Loucy (cell line): ENCODE data around the gene GDF7.

Experiments used
- H2AFZ ChIP-seq: fragments of 200-600 bp; sonication (generic); 2 replicates; pipeline ENCODE4 v1.6.0; 2016; ENCODE audit warnings: antibody characterized with exemption, mild to moderate bottlenecking, low read length, moderate library complexity
- H3F3A ChIP-seq: fragments of 200-600 bp; 2 replicates; pipeline ENCODE4 v1.6.0; 2016; ENCODE audit warnings: antibody characterized with exemption, low read depth, mild to moderate bottlenecking
- H3K27me3 ChIP-seq: fragments of 200-600 bp; sonication (generic); 2 replicates; pipeline ENCODE4 v1.6.1; 2014; ENCODE audit warnings: low read length, mild to moderate bottlenecking; ENCODE audit not compliant: insufficient read depth, poor library complexity, severe bottlenecking
- H3K36me3 ChIP-seq: fragments of 200-600 bp; sonication (generic); 2 replicates; pipeline ENCODE4 v1.6.1; 2016; ENCODE audit warnings: low read length; ENCODE audit not compliant: insufficient read depth
- H3K4me1 ChIP-seq: fragments of 200-600 bp; sonication (generic); 2 replicates; pipeline ENCODE4 v1.5.1; 2014; ENCODE audit warnings: low read length, mild to moderate bottlenecking; ENCODE audit not compliant: insufficient read depth, poor library complexity, severe bottlenecking
- H3K4me2 ChIP-seq: fragments of 200-600 bp; sonication (generic); 2 replicates; pipeline ENCODE4 v1.6.0; 2014; ENCODE audit warnings: antibody characterized with exemption, low read length, low read depth, mild to moderate bottlenecking; ENCODE audit not compliant: poor library complexity, severe bottlenecking
- H3K4me3 ChIP-seq: fragments of 200-600 bp; sonication (generic); 2 replicates; pipeline ENCODE4 v1.5.1; 2014; ENCODE audit warnings: low read length, mild to moderate bottlenecking, mixed read lengths; ENCODE audit not compliant: poor library complexity, severe bottlenecking
- H3K79me2 ChIP-seq: fragments of 200-600 bp; sonication (generic); 2 replicates; pipeline ENCODE4 v1.6.1; 2014; ENCODE audit warnings: low read length; ENCODE audit not compliant: insufficient read depth
- H3K9ac ChIP-seq: fragments of 200-600 bp; sonication (generic); 2 replicates; pipeline ENCODE4 v1.6.0; 2014; ENCODE audit warnings: mild to moderate bottlenecking, low read depth, low read length, moderate library complexity; ENCODE audit not compliant: poor library complexity, severe bottlenecking
- H3K9me2 ChIP-seq: fragments of 200-600 bp; sonication (generic); replicated peaks from 2 replicates; pipeline ENCODE4 v1.6.1; 2016; ENCODE audit warnings: low read depth, low read length, mixed read lengths
- H3K9me3 ChIP-seq: fragments of 200-600 bp; sonication (generic); 2 replicates; pipeline ENCODE4 v1.6.1; 2014; ENCODE audit warnings: mild to moderate bottlenecking, antibody characterized with exemption, low read length, low read depth; ENCODE audit not compliant: insufficient read depth
- H4K20me1 ChIP-seq: fragments of 200-600 bp; sonication (generic); 2 replicates; pipeline ENCODE4 v1.6.0; 2014; ENCODE audit warnings: antibody characterized with exemption, low read length, mild to moderate bottlenecking; ENCODE audit not compliant: insufficient read depth, poor library complexity, severe bottlenecking
- EZH2phosphoT487 ChIP-seq: fragments of 200-600 bp; IDR thresholded peaks from 2 replicates; pipeline ENCODE4 v1.6.1; 2018; ENCODE audit warnings: antibody characterized with exemption, mild to moderate bottlenecking, moderate library complexity, borderline replicate concordance
- TF ChIP-seq, protein P1 (sequence below): fragments of 200-600 bp; sonication (generic); conservative IDR thresholded peaks from 2 replicates; pipeline ENCODE4 v1.5.1; 2014; ENCODE audit warnings: mild to moderate bottlenecking, antibody characterized with exemption, low read length

The GDF7 gene

DNA sequence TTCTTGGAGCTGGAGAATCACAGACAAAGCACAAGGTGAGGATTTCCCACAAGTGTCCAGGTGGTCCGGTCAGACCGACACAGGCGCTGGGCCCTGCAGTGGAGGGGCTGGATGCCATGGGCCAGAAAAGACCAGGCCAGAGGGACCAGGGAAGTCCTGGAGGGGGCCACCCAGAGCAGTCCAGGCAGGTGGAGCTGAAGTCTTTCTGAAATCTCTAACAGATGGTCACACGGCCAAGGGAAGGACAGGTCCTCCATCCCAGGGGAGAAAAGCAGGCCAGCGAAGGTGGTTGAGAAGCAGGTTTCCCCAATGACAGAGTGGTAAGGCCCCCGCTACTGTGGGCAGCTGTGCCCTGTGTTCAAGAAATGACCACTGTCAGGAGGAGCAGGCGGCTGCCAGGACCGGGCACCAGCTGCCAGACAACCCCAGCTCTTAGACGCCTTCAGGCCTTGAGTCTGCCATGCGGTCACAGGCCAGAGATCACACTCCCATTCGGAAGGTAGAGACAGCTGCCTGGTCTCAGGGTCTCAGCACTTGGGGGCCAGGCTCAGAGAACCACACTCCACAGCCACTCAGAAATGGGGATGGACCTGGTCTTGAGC is 42.0 kb upstream of the GDF7 start:
- H3K9me3 ChIP-seq = no peaks in the 10 kb centered on the region
- H3K9me2 ChIP-seq = no peaks in the 10 kb centered on the region
- no peaks in the 10 kb centered on the region for H3K79me2 ChIP-seq
- H3K9ac ChIP-seq = no peak overlapping the region
- no peak overlapping the region for H3K4me3 ChIP-seq
- H3F3A ChIP-seq = no peaks in the 10 kb centered on the region
- no peak overlapping the region for H3K4me2 ChIP-seq
- H3K4me1 ChIP-seq = no peaks in the 10 kb centered on the region
- no peaks in the 10 kb centered on the region for H4K20me1 ChIP-seq
- no peaks in the 10 kb centered on the region for H3K27me3 ChIP-seq
- no peak overlapping the region for H2AFZ ChIP-seq
- no peaks in the 10 kb centered on the region; the same call in 1 of the 2 replicates for H3K36me3 ChIP-seq
- no peak for TF ChIP-seq EZH2phosphoT487

DNA sequence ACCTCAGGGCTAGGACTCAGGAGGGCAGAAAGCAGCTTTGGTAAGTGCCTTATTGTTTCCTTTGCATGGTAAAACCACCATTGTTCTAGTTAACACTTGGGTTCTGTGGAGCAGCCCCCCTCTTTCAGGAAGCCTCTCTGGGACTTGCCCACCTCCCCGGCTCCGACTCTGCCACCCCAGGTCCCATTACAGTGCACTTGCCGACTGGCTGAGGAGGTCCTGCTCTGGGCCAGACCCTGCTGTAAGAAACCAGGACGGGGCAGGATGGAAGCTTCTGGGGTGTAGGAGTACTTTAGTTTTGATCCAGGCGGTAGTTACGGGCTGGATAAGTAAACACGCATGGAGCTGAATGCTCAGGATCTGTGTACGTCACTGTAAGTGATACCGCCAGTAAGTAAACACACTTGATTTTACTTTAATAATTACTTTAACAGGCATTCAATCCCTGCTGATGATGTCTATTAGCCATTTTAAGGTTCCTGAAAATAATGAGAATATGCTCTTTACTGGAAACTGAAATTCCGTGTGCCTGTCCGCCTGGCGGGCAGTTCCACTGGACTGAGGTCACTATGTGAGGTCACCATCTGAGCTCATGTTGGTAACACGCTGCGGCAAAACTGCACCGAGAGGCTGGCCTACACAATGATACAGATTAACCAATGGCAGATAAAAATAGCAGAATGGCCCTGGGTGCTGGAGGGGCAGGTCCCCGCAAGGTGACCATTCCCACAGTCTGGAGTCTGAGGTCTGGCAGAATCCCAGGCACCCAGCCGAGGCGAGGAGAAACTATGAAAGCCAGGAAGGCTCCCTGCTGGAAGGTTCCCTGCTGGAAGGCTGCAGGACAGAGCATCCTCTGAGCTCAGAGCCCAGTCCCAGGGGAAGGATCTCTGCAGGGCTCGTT is 41.2 kb upstream of the GDF7 start:
- no peaks in the 10 kb centered on the region for H3K9me3 ChIP-seq
- no peak overlapping the region for H3K4me3 ChIP-seq
- H3K9me2 ChIP-seq = no peaks in the 10 kb centered on the region
- H3K27me3 ChIP-seq = no peaks in the 10 kb centered on the region
- TF ChIP-seq, protein P1, sequence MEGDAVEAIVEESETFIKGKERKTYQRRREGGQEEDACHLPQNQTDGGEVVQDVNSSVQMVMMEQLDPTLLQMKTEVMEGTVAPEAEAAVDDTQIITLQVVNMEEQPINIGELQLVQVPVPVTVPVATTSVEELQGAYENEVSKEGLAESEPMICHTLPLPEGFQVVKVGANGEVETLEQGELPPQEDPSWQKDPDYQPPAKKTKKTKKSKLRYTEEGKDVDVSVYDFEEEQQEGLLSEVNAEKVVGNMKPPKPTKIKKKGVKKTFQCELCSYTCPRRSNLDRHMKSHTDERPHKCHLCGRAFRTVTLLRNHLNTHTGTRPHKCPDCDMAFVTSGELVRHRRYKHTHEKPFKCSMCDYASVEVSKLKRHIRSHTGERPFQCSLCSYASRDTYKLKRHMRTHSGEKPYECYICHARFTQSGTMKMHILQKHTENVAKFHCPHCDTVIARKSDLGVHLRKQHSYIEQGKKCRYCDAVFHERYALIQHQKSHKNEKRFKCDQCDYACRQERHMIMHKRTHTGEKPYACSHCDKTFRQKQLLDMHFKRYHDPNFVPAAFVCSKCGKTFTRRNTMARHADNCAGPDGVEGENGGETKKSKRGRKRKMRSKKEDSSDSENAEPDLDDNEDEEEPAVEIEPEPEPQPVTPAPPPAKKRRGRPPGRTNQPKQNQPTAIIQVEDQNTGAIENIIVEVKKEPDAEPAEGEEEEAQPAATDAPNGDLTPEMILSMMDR = no peak
- TF ChIP-seq EZH2phosphoT487 = no peak
- no peaks in the 10 kb centered on the region; the same call in 1 of the 2 replicates for H3K36me3 ChIP-seq
- no peaks in the 10 kb centered on the region for H4K20me1 ChIP-seq
- H3F3A ChIP-seq = no peaks in the 10 kb centered on the region
- no peak overlapping the region for H2AFZ ChIP-seq
- no peaks in the 10 kb centered on the region for H3K4me1 ChIP-seq
- H3K4me2 ChIP-seq = no peak overlapping the region
- H3K79me2 ChIP-seq = no peaks in the 10 kb centered on the region
- H3K9ac ChIP-seq = no peak overlapping the region

DNA sequence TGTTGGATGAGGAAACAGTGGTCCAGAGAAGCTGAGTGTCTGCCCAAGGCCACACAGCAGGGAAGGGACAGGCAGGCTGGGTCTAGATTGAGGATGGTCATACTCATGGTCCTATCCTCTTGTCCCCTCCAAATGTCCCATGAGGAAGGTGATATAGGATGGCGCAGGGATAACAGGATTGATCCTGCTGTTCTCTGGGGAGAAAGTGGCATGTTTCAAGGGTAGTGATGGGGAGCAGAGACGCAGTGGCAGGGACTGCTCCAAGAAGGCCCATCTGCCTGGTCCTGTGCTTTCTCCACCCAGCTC is 40.6 kb upstream of the GDF7 start:
- no peak overlapping the region for H2AFZ ChIP-seq
- H3K9me2 ChIP-seq = no peaks in the 10 kb centered on the region
- H3F3A ChIP-seq = no peaks in the 10 kb centered on the region
- TF ChIP-seq EZH2phosphoT487 = no peak
- TF ChIP-seq, protein P1 = no peak
- no peaks in the 10 kb centered on the region; the same call in 1 of the 2 replicates for H3K36me3 ChIP-seq
- no peak overlapping the region for H3K9ac ChIP-seq
- H3K4me3 ChIP-seq = no peak overlapping the region
- H3K9me3 ChIP-seq = no peaks in the 10 kb centered on the region
- no peaks in the 10 kb centered on the region for H3K27me3 ChIP-seq
- no peak overlapping the region for H3K4me2 ChIP-seq
- H4K20me1 ChIP-seq = no peaks in the 10 kb centered on the region
- no peaks in the 10 kb centered on the region for H3K79me2 ChIP-seq
- H3K4me1 ChIP-seq = no peaks in the 10 kb centered on the region
